Tibial nerve (tissue), 4 donors: ENCODE data around the gene TCP11. TPM values are rescaled to one million over a fixed set of nuclear protein-coding genes. Genes with fewer than 3 reads are reported as not detected.
A peak's percentile ranks its signal among the peaks of the same experiment; 100 is the strongest.

Source experiments
- DNase-seq, 2 donors: peaks; one replicate each; pipeline ENCODE4 v3.0.0-alpha.2; 2019; ENCODE audit warnings: low spot score in 2 of 2
- H3K27ac ChIP-seq, 4 donors: fragments of 200-600 bp; sonication (generic) in 3 of 4; one replicate each; pipeline ENCODE4 v1.5.1; 2017 to 2019; ENCODE audit warnings: mild to moderate bottlenecking in 1 of 4
- H3K27me3 ChIP-seq, 2 donors: fragments of 200-600 bp; sonication (generic) in 1 of 2; one replicate each; pipeline versions ENCODE4 v1.5.1 to v1.6.0; 2017 to 2019
- H3K36me3 ChIP-seq, 3 donors: fragments of 200-600 bp; sonication (generic); one replicate each; pipeline ENCODE4 v1.5.1; 2018 to 2019
- H3K4me1 ChIP-seq, 4 donors: fragments of 200-600 bp; sonication (generic) in 3 of 4; one replicate each; pipeline ENCODE4 v1.5.1; 2017 to 2019
- H3K4me3 ChIP-seq, 4 donors: fragments of 200-600 bp; sonication (generic) in 3 of 4; one replicate each; pipeline ENCODE4 v1.5.1; 2017 to 2019; ENCODE audit warnings: mild to moderate bottlenecking in 1 of 4, moderate library complexity in 1 of 4
- H3K9me3 ChIP-seq, 4 donors: fragments of 200-600 bp; sonication (generic) in 3 of 4; one replicate each; pipeline ENCODE4 v1.5.1; 2017 to 2019
- CTCF ChIP-seq, 5 experiments: fragments of 200-600 bp in 3 of 5; fragments of 450-650 bp in 2 of 5; sonication (generic) in 3 of 5; IDR thresholded peaks; one replicate each; pipeline ENCODE4 v1.5.1; 2016 to 2019; ENCODE audit warnings: antibody characterized with exemption in 5 of 5, mild to moderate bottlenecking in 3 of 5, moderate library complexity in 2 of 5
- EP300 ChIP-seq, 2 donors: sonication (generic); formaldehyde crosslinking; IDR thresholded peaks; one replicate each; pipeline ENCODE4 v1.6.1; 2017; ENCODE audit warnings: antibody characterized with exemption in 2 of 2, mild to moderate bottlenecking in 1 of 2
- POLR2A ChIP-seq, 2 donors: fragments of 450-650 bp; IDR thresholded peaks; one replicate each; pipeline ENCODE4 v1.6.1; 2017; ENCODE audit warnings: antibody characterized with exemption in 2 of 2, mild to moderate bottlenecking in 2 of 2, moderate library complexity in 2 of 2
- WGBS, 2 donors: methylation state at CpG; one replicate each; pipeline ENCODE4 v1.1.5; 2018; 5-methylcytosine and 5-hydroxymethylcytosine counted together
- total RNA-seq, 4 donors: library from RNA; depleted of rRNA; stranded (reverse); fragments of >200 nt; gene quantifications; one replicate each; pipeline ENCODE4 v1.1.0, GENCODE V29; 2016

TCP11 gene
- total RNA-seq, 4 donors from 2014 or later: 0.84 TPM; not detected in 3

- TF ChIP-seq CTCF (IDR thresholded peaks at IDR 0.05) (no peak), EP300 (IDR thresholded peaks at IDR 0.05) (no peak), POLR2A (IDR thresholded peaks at IDR 0.05) (no peak)
- Histone ChIP-seq H3K27ac (no peak overlapping the region), H3K4me1 (peaks cover 0 to 23% (median 6%) of the 10 kb centered on the region in 4 donors), H3K9me3 (no peaks in the 10 kb centered on the region), H3K4me3 (no peak overlapping the region), H3K27me3 (peaks cover 0 to 7% of the 10 kb centered on the region in 2 donors), H3K36me3 (no peaks in the 10 kb centered on the region)
- DNase-seq: no peak
- WGBS, 2 donors: 21 to 25% methylated on average over 3 to 6 of the region's 6 CpGs
Observed at GRCh38 chr6:35185302-35185681, 44.2 kb upstream of the TCP11 start.

- TF ChIP-seq EP300 (IDR thresholded peaks at IDR 0.05): no peak
- no peak for DNase-seq
- WGBS, 2 donors: 71 to 73% methylated on average over 9 of the region's 9 CpGs
- H3K4me3 ChIP-seq: no peak overlapping the region
- H3K36me3 ChIP-seq: no peaks in the 10 kb centered on the region
- H3K4me1 ChIP-seq: peaks cover 0 to 28% (median 8%) of the 10 kb centered on the region in 4 donors
- peaks cover 0 to 7% of the 10 kb centered on the region in 2 donors for H3K27me3 ChIP-seq
- no peaks in the 10 kb centered on the region for H3K9me3 ChIP-seq
- no peak overlapping the region for H3K27ac ChIP-seq
Observed at GRCh38 chr6:35184580-35185301, 43.6 kb upstream of the TCP11 start.

- Histone ChIP-seq H3K27ac (no peak overlapping the region), H3K27me3 (peaks cover 0 to 7% of the 10 kb centered on the region in 2 donors), H3K36me3 (no peaks in the 10 kb centered on the region), H3K4me1 (peaks cover 0 to 36% (median 10%) of the 10 kb centered on the region in 4 donors), H3K4me3 (no peak overlapping the region), H3K9me3 (no peaks in the 10 kb centered on the region)
- TF ChIP-seq EP300 (IDR thresholded peaks at IDR 0.05) (no peak), CTCF (IDR thresholded peaks at IDR 0.05) (no peak), POLR2A (IDR thresholded peaks at IDR 0.05) (no peak)
- no peak for DNase-seq
- WGBS, 2 donors: 93 to 97% methylated on average over 2 of the region's 2 CpGs
Observed at GRCh38 chr6:35183935-35184334, 42.8 kb upstream of the TCP11 start.

- H3K36me3 ChIP-seq: no peaks in the 10 kb centered on the region
- no peak overlapping the region for H3K4me3 ChIP-seq
- H3K27me3 ChIP-seq: peaks cover 0 to 7% of the 10 kb centered on the region in 2 donors
- TF ChIP-seq CTCF (IDR thresholded peaks at IDR 0.05) (no peak), POLR2A (IDR thresholded peaks at IDR 0.05) (no peak), EP300 (IDR thresholded peaks at IDR 0.05) (no peak)
- peaks cover 0 to 37% (median 10%) of the 10 kb centered on the region in 4 donors for H3K4me1 ChIP-seq
- no peaks in the 10 kb centered on the region for H3K9me3 ChIP-seq
- WGBS, 2 donors: 84 to 93% methylated on average over 2 of the region's 2 CpGs
- no peak for DNase-seq
- H3K27ac ChIP-seq: no peak overlapping the region
Observed at GRCh38 chr6:35183281-35183680, 42.1 kb upstream of the TCP11 start.

GRCh38 chr6:35181933-35182612 is 40.9 kb upstream of the TCP11 start:
- 21 to 25% methylated on average over 26 to 39 of the region's 55 CpGs for WGBS, 2 donors
- Histone ChIP-seq H3K27me3 (peaks cover 0 to 7% of the 10 kb centered on the region in 2 donors), H3K4me1 (peaks cover 0 to 37% (median 10%) of the 10 kb centered on the region in 4 donors), H3K4me3 (no peak overlapping the region), H3K27ac (peak overlapping the region in 1 of 4 donors; percentile 63), H3K9me3 (no peaks in the 10 kb centered on the region), H3K36me3 (no peaks in the 10 kb centered on the region)
- peak; percentile 40 to 62 for DNase-seq
- no peak for TF ChIP-seq CTCF (IDR thresholded peaks at IDR 0.05)
- TF ChIP-seq POLR2A (IDR thresholded peaks at IDR 0.05): no peak
- TF ChIP-seq EP300 (IDR thresholded peaks at IDR 0.05): no peak
